ENCODE data around the gene ANAPC1.

GRCh38 chr2:111932841-111933291, 48.9 kb upstream of the ANAPC1 start:
- TF ChIP-seq POLR2AphosphoS5 (IDR thresholded peaks at IDR 0.05; ENCODE audit: borderline replicate concordance, low read depth, low read length) = no peak
- TF ChIP-seq EZH2 (IDR thresholded peaks at IDR 0.05) = no peak

Data from SK-N-MC (cell line).